H1 (cell line): ENCODE measurements around the gene MAS1. TPM values are rescaled to one million over a fixed set of nuclear protein-coding genes. Genes with fewer than 3 reads are reported as not detected.

Source experiments
- CTCF ChIA-PET: fragments of 300-600 bp; sonication (Branson Sonifier 250); formaldehyde crosslinking; loops from one replicate; lab custom pipeline; 2021; ENCODE audit not compliant: partially characterized antibody; lab: Charles Lee
- POLR2A ChIA-PET: fragments of 300-600 bp; sonication (Branson Sonifier 250); formaldehyde crosslinking; loops from one replicate; lab custom pipeline; 2021; ENCODE audit warnings: inconsistent platforms; ENCODE audit not compliant: partially characterized antibody; lab: Charles Lee
- DNase-seq, 2 experiments: peaks; one replicate each; pipeline versions ENCODE4 v3.0.0 to v3.0.0-alpha.2; 2010 to 2022; ENCODE audit warnings: low spot score in 2 of 2, low read depth in 1 of 2, mixed read lengths in 1 of 2
- FAIRE-seq: peaks from 2 replicates; lab custom pipeline; 2011; peaks lifted over from hg19 to GRCh38; lab: Jason Lieb, UNC
- H2AFZ ChIP-seq: 2 replicates; pipeline ENCODE4 v1.8.1; 2012; ENCODE audit warnings: low read length, inconsistent platforms
- H2AK5ac ChIP-seq: 2 replicates; pipeline ENCODE4 v1.6.1; 2013; ENCODE audit warnings: low read depth, low read length
- H2BK120ac ChIP-seq: replicated peaks from 2 replicates; pipeline ENCODE3; 2013; ENCODE audit warnings: low read depth, low read length, inconsistent platforms
- H2BK12ac ChIP-seq: 2 replicates; pipeline ENCODE4 v1.6.1; 2013; ENCODE audit warnings: low read depth, low read length
- H2BK15ac ChIP-seq: 2 replicates; pipeline ENCODE4 v1.6.1; 2013; ENCODE audit warnings: low read length
- H2BK20ac ChIP-seq: 2 replicates; pipeline ENCODE4 v1.6.1; 2013; ENCODE audit warnings: low read length
- H2BK5ac ChIP-seq: 2 replicates; pipeline ENCODE4 v1.6.1; 2013; ENCODE audit warnings: low read depth, low read length
- H3K14ac ChIP-seq: 2 replicates; pipeline ENCODE4 v1.6.1; 2013; ENCODE audit warnings: inconsistent platforms; ENCODE audit not compliant: insufficient read length
- H3K18ac ChIP-seq: 2 replicates; pipeline ENCODE4 v1.6.1; 2013; ENCODE audit warnings: low read length; ENCODE audit errors: extremely low read depth
- H3K23ac ChIP-seq: 2 replicates; pipeline ENCODE4 v1.6.1; 2013; ENCODE audit warnings: inconsistent platforms; ENCODE audit not compliant: insufficient read length
- H3K23me2 ChIP-seq: 2 replicates; pipeline ENCODE4 v1.6.1; 2013; ENCODE audit warnings: low read depth, low read length
- H3K27ac ChIP-seq: 2 replicates; pipeline ENCODE4 v1.6.1; 2011; ENCODE audit warnings: low read depth, low read length, inconsistent platforms
- H3K27me3 ChIP-seq, 4 experiments: replicated peaks in 1 of 4; 1 replicate in 1 of 4; 2 replicates in 3 of 4; pipeline versions ENCODE4 v1.6.1 to v1.8.1; 2011 to 2013; ENCODE audit warnings: low read length in 3 of 4, mild to moderate bottlenecking in 3 of 4, inconsistent platforms in 2 of 4, mixed read lengths in 2 of 4, moderate library complexity in 1 of 4; ENCODE audit not compliant: control insufficient read depth in 3 of 4, insufficient read depth in 3 of 4; ENCODE audit errors: extremely low read depth in 1 of 4
- H3K36me3 ChIP-seq, 4 experiments: 2 replicates each; pipeline versions ENCODE4 v1.6.1 to v1.8.1; 2011 to 2013; ENCODE audit warnings: mild to moderate bottlenecking in 4 of 4, low read length in 3 of 4, moderate library complexity in 2 of 4, control low read depth in 1 of 4, inconsistent platforms in 1 of 4; ENCODE audit not compliant: insufficient read depth in 4 of 4, control insufficient read depth in 2 of 4
- H3K4ac ChIP-seq: replicated peaks from 2 replicates; pipeline ENCODE3; 2013; ENCODE audit warnings: low read length, low read depth, mixed read lengths, inconsistent platforms; ENCODE audit not compliant: insufficient read length
- H3K4me1 ChIP-seq, 4 experiments: replicated peaks in 1 of 4; 1 replicate in 1 of 4; 2 replicates in 3 of 4; pipeline versions ENCODE4 v1.6.1 to v1.8.1; 2011 to 2013; ENCODE audit warnings: low read length in 3 of 4, inconsistent platforms in 2 of 4, mixed read lengths in 1 of 4; ENCODE audit not compliant: insufficient read depth in 4 of 4, control insufficient read depth in 3 of 4
- H3K4me2 ChIP-seq, 2 experiments: 2 replicates each; pipeline versions ENCODE4 v1.6.1 to v1.8.1; 2011 to 2013; ENCODE audit warnings: low read depth in 2 of 2, low read length in 2 of 2, control low read depth in 1 of 2, inconsistent platforms in 1 of 2, mild to moderate bottlenecking in 1 of 2; ENCODE audit not compliant: insufficient read depth in 1 of 2
- H3K4me3 ChIP-seq, 4 experiments: fragments of 200-600, 300-600 bp in 1 of 4; sonication (generic), shearing (Covaris generic), sonication (Bioruptor Twin) in 1 of 4; 2 replicates each; pipeline versions ENCODE4 v1.5.1 to v1.8.1; 2011 to 2016; ENCODE audit warnings: low read length in 4 of 4, low read depth in 3 of 4, control low read depth in 2 of 4, inconsistent platforms in 2 of 4, mild to moderate bottlenecking in 2 of 4, mixed read lengths in 1 of 4, moderate library complexity in 1 of 4; ENCODE audit not compliant: insufficient read depth in 2 of 4; ENCODE audit errors: extremely low read depth in 1 of 4
- H3K56ac ChIP-seq: replicated peaks from 2 replicates; pipeline ENCODE3; 2013; ENCODE audit warnings: low read depth, mild to moderate bottlenecking, mixed read lengths, low read length, inconsistent platforms; ENCODE audit not compliant: insufficient read length
- H3K79me1 ChIP-seq: 2 replicates; pipeline ENCODE4 v1.6.1; 2013; ENCODE audit warnings: low read depth, low read length, control low read depth
- H3K79me2 ChIP-seq, 2 experiments: 2 replicates each; pipeline versions ENCODE4 v1.6.1 to v1.8.1; 2012 to 2013; ENCODE audit warnings: low read length in 2 of 2, mild to moderate bottlenecking in 2 of 2, inconsistent platforms in 1 of 2; ENCODE audit not compliant: insufficient read depth in 2 of 2, control insufficient read depth in 1 of 2
- H3K9ac ChIP-seq, 4 experiments: replicated peaks in 1 of 4; 1 replicate in 1 of 4; 2 replicates in 3 of 4; pipeline versions ENCODE4 v1.6.1 to v1.8.1; 2011 to 2013; ENCODE audit warnings: low read depth in 3 of 4, low read length in 3 of 4, control low read depth in 2 of 4, mild to moderate bottlenecking in 2 of 4, moderate library complexity in 2 of 4, inconsistent platforms in 1 of 4; ENCODE audit errors: extremely low read depth in 1 of 4
- H3K9me3 ChIP-seq, 2 experiments: 2 replicates each; pipeline versions ENCODE4 v1.6.1 to v1.8.1; 2012 to 2013; ENCODE audit warnings: mild to moderate bottlenecking in 2 of 2, moderate library complexity in 2 of 2, control low read depth in 1 of 2, inconsistent platforms in 1 of 2, low read depth in 1 of 2, low read length in 1 of 2, mixed read lengths in 1 of 2; ENCODE audit not compliant: insufficient read depth in 2 of 2
- H4K20me1 ChIP-seq, 2 experiments: replicated peaks in 1 of 2; 2 replicates each; pipeline versions ENCODE3 to v1.8.1; 2011 to 2013; ENCODE audit warnings: inconsistent platforms in 2 of 2, low read length in 2 of 2, mild to moderate bottlenecking in 1 of 2; ENCODE audit not compliant: insufficient read depth in 2 of 2, control insufficient read depth in 1 of 2
- H4K5ac ChIP-seq: 2 replicates; pipeline ENCODE4 v1.6.1; 2013; ENCODE audit warnings: low read length, low read depth, mixed read lengths, inconsistent platforms; ENCODE audit not compliant: insufficient read length
- H4K8ac ChIP-seq: 2 replicates; pipeline ENCODE4 v1.8.0; 2013; ENCODE audit warnings: mild to moderate bottlenecking, moderate library complexity, low read length, inconsistent platforms; ENCODE audit not compliant: insufficient read depth; ENCODE audit errors: extremely low read depth
- H4K91ac ChIP-seq: replicated peaks from 2 replicates; pipeline ENCODE3; 2013; ENCODE audit warnings: low read length, mixed read lengths, inconsistent platforms; ENCODE audit not compliant: insufficient read length
- BRCA1 ChIP-seq: IDR thresholded peaks from 2 replicates; pipeline ENCODE4 v1.6.1; 2012; ENCODE audit warnings: low read depth, low read length, improper control_type of control experiment
- CHD1 ChIP-seq: IDR thresholded peaks from 2 replicates; pipeline ENCODE4 v1.6.1; 2012; ENCODE audit warnings: low read depth, low read length, improper control_type of control experiment
- CTBP2 ChIP-seq: IDR thresholded peaks from 2 replicates; pipeline ENCODE4 v1.7.0; 2011; ENCODE audit warnings: borderline replicate concordance, mild to moderate bottlenecking, moderate library complexity, mixed read lengths, low read length; ENCODE audit not compliant: insufficient read depth, insufficient read length
- EP300 ChIP-seq, 2 experiments: IDR thresholded peaks; 1 replicate in 1 of 2; 2 replicates in 1 of 2; pipeline ENCODE4 v1.6.1; 2011 to 2012; ENCODE audit warnings: low read depth in 2 of 2, low read length in 2 of 2, mild to moderate bottlenecking in 2 of 2, borderline replicate concordance in 1 of 2, inconsistent platforms in 1 of 2, moderate library complexity in 1 of 2
- HDAC2 ChIP-seq, 2 experiments: fragments of 300-600 bp in 1 of 2; sonication (generic) in 1 of 2; IDR thresholded peaks; 2 replicates each; pipeline ENCODE4 v1.6.1; 2011 to 2012; ENCODE audit warnings: low read depth in 2 of 2, low read length in 2 of 2, mild to moderate bottlenecking in 2 of 2, moderate library complexity in 2 of 2, borderline replicate concordance in 1 of 2, inconsistent platforms in 1 of 2
- KDM1A ChIP-seq: fragments of 200-600, 300-600 bp; sonication (generic); IDR thresholded peaks from 2 replicates; pipeline ENCODE4 v1.7.1; 2016; ENCODE audit warnings: mild to moderate bottlenecking, low read length, borderline replicate concordance
- KDM4A ChIP-seq: IDR thresholded peaks from one replicate; pipeline ENCODE4 v1.7.1; 2012; ENCODE audit warnings: low read depth, mild to moderate bottlenecking, moderate library complexity, low read length, inconsistent platforms; ENCODE audit not compliant: severe bottlenecking
- SIN3A ChIP-seq, 2 experiments: IDR thresholded peaks in 1 of 2; conservative IDR thresholded peaks in 1 of 2; 2 replicates each; pipeline ENCODE4 v1.6.1; 2011 to 2012; ENCODE audit warnings: low read length in 2 of 2, improper control_type of control experiment in 1 of 2, low read depth in 1 of 2, mild to moderate bottlenecking in 1 of 2
- SIRT6 ChIP-seq: IDR thresholded peaks from one replicate; pipeline ENCODE4 v1.7.1; 2012; ENCODE audit warnings: low read length, inconsistent platforms
- TAF7 ChIP-seq: optimal IDR thresholded peaks from 2 replicates; pipeline ENCODE3; 2011; ENCODE audit warnings: low read depth, mild to moderate bottlenecking, inconsistent platforms, low read length, moderate library complexity, borderline replicate concordance
- ZNF274 ChIP-seq: IDR thresholded peaks from 2 replicates; pipeline ENCODE4 v1.7.0; 2012; ENCODE audit warnings: low read length, borderline replicate concordance; ENCODE audit errors: extremely low read depth
- WGBS, 2 experiments: shearing (Covaris generic) in 1 of 2; methylation state at CpG; one replicate each; pipeline versions ENCODE4 v1.1.6 to v1.1.7; 2013 to 2015; ENCODE audit warnings: low lambda C conversion rate in 2 of 2, mixed read lengths in 2 of 2, inconsistent platforms in 1 of 2, low coverage in 1 of 2, missing lambda C conversion rate in 1 of 2; ENCODE audit not compliant: insufficient replicate concordance in 2 of 2, insufficient coverage in 1 of 2, insufficient read length in 1 of 2; ENCODE audit errors: extremely low coverage in 1 of 2, missing lambda C conversion rate in 1 of 2; 5-methylcytosine and 5-hydroxymethylcytosine counted together
- polyA plus RNA-seq, 7 experiments: library from polyadenylated mRNA; depleted of rRNA in 3 of 7; stranded (reverse) in 5 of 7; unstranded in 2 of 7; fragments of >200 nt in 5 of 7; fragments of 200-250 nt in 2 of 7; gene quantifications; 1 replicate in 5 of 7; 2 replicates in 1 of 7; 4 replicates in 1 of 7; pipeline versions ENCODE4 v1.2.1 to v1.2.3, GENCODE V29; 2011 to 2013; ENCODE audit warnings: missing spikeins in 2 of 7, mixed read lengths in 2 of 7
- total RNA-seq: library from RNA; stranded (reverse); fragmentation: NEBNext Ultra II Directional; extraction: Animal tissue kit (Norgen Biotek cat#: 25700); gene quantifications from 2 replicates; pipeline ENCODE4 v1.2.1, GENCODE V29; 2021
- TF ChIP-seq, protein P1 (sequence below): IDR thresholded peaks from 2 replicates; pipeline ENCODE4 v1.6.1; 2012; ENCODE audit warnings: low read length, inconsistent platforms

The MAS1 gene
- total and polyA plus RNA-seq, 2 of the 8 experiments (the other 6 are each of a cell fraction or from before 2014, with no cell fraction given) = 0.02 TPM; not detected in 1

DNA sequence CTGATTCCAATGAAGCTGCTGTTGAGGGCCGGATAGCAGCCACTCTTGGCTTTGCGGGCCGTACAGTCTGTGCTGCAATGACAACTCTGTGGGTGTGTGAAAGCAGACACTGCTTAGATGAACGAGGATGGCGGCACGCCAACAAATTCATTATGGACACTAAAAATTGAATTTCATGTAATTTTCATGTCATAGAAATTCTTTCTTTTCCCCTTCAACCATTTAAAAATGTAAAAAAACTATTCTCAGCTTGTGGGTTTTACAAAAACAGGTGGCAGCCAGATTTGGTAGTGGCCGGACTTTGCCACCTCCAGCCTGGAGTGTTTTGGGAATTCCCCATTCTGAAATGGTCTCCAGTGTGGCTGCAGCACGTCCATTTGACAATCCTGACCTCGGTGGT is 26.0 kb downstream of the MAS1 start:
- H3K79me1 ChIP-seq = no peaks in the 10 kb centered on the region
- no peak overlapping the region for H3K9ac ChIP-seq
- no peaks in the 10 kb centered on the region for H4K20me1 ChIP-seq
- H2BK12ac ChIP-seq = no peak overlapping the region
- no peak overlapping the region for H3K56ac ChIP-seq
- DNase-seq (no peak), FAIRE-seq (no peak)
- H4K5ac ChIP-seq = no peak overlapping the region
- no peak overlapping the region for H2AK5ac ChIP-seq
- H3K18ac ChIP-seq = no peak overlapping the region
- no peak overlapping the region for H3K4me3 ChIP-seq
- H2BK20ac ChIP-seq = no peak overlapping the region
- no peak overlapping the region for H3K4ac ChIP-seq
- no peak overlapping the region for H2BK15ac ChIP-seq
- ChIA-PET POLR2A (no interaction called here), CTCF (interaction anchor here (1.2 kb wide), 1 partner anchor 53 kb away, joined by 4 read pairs; no protein-coding TSS in a partner anchor)
- no peak overlapping the region for H3K4me2 ChIP-seq
- no peak overlapping the region for H3K23ac ChIP-seq
- no peak overlapping the region for H2BK5ac ChIP-seq
- no peaks in the 10 kb centered on the region for H3K23me2 ChIP-seq
- no peak overlapping the region for H2AFZ ChIP-seq
- WGBS, 2 experiments = 92% methylated on average over 9 of the region's 9 CpGs; no CpG with 5 or more reads in 1 of the 2 experiments
- H3K27ac ChIP-seq = no peak overlapping the region
- H3K4me1 ChIP-seq = no peaks in the 10 kb centered on the region
- no peaks in the 10 kb centered on the region for H3K36me3 ChIP-seq
- H4K91ac ChIP-seq = no peak overlapping the region
- H4K8ac ChIP-seq = no peak overlapping the region
- no peaks in the 10 kb centered on the region for H3K79me2 ChIP-seq
- H3K14ac ChIP-seq = no peak overlapping the region
- no peaks in the 10 kb centered on the region for H3K9me3 ChIP-seq
- no peak overlapping the region for H2BK120ac ChIP-seq
- no peaks in the 10 kb centered on the region for H3K27me3 ChIP-seq
- no peak for TF ChIP-seq BRCA1
- no peak for TF ChIP-seq KDM4A
- no peak for TF ChIP-seq SIN3A (conservative IDR thresholded peaks at IDR 0.05 in 1 of 2, IDR thresholded peaks at IDR 0.05 in 1 of 2; ENCODE audit: low read depth in 1 of 2, low read length in 2 of 2)
- no peak for TF ChIP-seq CHD1
- TF ChIP-seq ZNF274 = no peak
- no peak for TF ChIP-seq TAF7
- TF ChIP-seq, protein P1, sequence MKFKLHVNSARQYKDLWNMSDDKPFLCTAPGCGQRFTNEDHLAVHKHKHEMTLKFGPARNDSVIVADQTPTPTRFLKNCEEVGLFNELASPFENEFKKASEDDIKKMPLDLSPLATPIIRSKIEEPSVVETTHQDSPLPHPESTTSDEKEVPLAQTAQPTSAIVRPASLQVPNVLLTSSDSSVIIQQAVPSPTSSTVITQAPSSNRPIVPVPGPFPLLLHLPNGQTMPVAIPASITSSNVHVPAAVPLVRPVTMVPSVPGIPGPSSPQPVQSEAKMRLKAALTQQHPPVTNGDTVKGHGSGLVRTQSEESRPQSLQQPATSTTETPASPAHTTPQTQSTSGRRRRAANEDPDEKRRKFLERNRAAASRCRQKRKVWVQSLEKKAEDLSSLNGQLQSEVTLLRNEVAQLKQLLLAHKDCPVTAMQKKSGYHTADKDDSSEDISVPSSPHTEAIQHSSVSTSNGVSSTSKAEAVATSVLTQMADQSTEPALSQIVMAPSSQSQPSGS = no peak
- TF ChIP-seq CTBP2 = no peak
- no peak for TF ChIP-seq SIRT6
- TF ChIP-seq EP300 (IDR thresholded peaks at IDR 0.05; ENCODE audit: borderline replicate concordance in 1 of 2, low read depth in 2 of 2, low read length in 2 of 2) = no peak
- TF ChIP-seq KDM1A = no peak
- no peak for TF ChIP-seq HDAC2 (IDR thresholded peaks at IDR 0.05; ENCODE audit: borderline replicate concordance in 1 of 2, low read depth in 2 of 2, low read length in 2 of 2)
